ENCODE results near the gene GAS6.

GRCh38 chr13:113863524-113864272 is at the start of gene GAS6:
- 0 out of 2 replicates have a peak, but pooled peaks have one; percentile 22 for TF ChIP-seq MAX (IDR thresholded peaks at IDR 0.05)
- TF ChIP-seq POLR2A (IDR thresholded peaks at IDR 0.05; ENCODE audit: borderline replicate concordance, extremely low read depth, insufficient read depth, insufficient read length): no peak
- no peak for TF ChIP-seq CTCF (IDR thresholded peaks at IDR 0.05 in 2 of 3, conservative IDR thresholded peaks at IDR 0.05 in 1 of 3; ENCODE audit: borderline replicate concordance in 1 of 3, insufficient read depth in 1 of 3, low read depth in 2 of 3, low read length in 2 of 3)
- TF ChIP-seq SP1 (IDR thresholded peaks at IDR 0.05; ENCODE audit: low read depth): no peak
- TF ChIP-seq POLR2AphosphoS5 (IDR thresholded peaks at IDR 0.05; ENCODE audit: low read depth, low read length): peak; percentile 18; the same call in 1 of the 2 replicates
- TF ChIP-seq FOSL1 (IDR thresholded peaks at IDR 0.05; ENCODE audit: low read depth): no peak
- no peak for TF ChIP-seq EZH2 (IDR thresholded peaks at IDR 0.05)
- no peak for TF ChIP-seq EZH2phosphoT487 (IDR thresholded peaks at IDR 0.05; ENCODE audit: borderline replicate concordance)
- TF ChIP-seq REST (IDR thresholded peaks at IDR 0.05; ENCODE audit: low read depth): no peak
- TF ChIP-seq RAD21 (IDR thresholded peaks at IDR 0.05; ENCODE audit: low read depth): no peak
- TF ChIP-seq JUND (IDR thresholded peaks at IDR 0.05): no peak
- peak; percentile 81 for TF ChIP-seq ZFX (IDR thresholded peaks at IDR 0.05)

All from HCT116 (cell line).